HG03196 (cell line): ENCODE results near the gene RTP5.
"Not testable (repeated sequence)": the region's sequence is repeated elsewhere in the genome, so short reads cannot be mapped to it uniquely, and the experiment has no call there.

Source experiments
- ATAC-seq: cut with Tn5 transposase; IDR thresholded peaks from one replicate; pipeline ENCODE4 v1.9.1; 2021; ENCODE audit not compliant: unreplicated experiment

The RTP5 gene

DNA sequence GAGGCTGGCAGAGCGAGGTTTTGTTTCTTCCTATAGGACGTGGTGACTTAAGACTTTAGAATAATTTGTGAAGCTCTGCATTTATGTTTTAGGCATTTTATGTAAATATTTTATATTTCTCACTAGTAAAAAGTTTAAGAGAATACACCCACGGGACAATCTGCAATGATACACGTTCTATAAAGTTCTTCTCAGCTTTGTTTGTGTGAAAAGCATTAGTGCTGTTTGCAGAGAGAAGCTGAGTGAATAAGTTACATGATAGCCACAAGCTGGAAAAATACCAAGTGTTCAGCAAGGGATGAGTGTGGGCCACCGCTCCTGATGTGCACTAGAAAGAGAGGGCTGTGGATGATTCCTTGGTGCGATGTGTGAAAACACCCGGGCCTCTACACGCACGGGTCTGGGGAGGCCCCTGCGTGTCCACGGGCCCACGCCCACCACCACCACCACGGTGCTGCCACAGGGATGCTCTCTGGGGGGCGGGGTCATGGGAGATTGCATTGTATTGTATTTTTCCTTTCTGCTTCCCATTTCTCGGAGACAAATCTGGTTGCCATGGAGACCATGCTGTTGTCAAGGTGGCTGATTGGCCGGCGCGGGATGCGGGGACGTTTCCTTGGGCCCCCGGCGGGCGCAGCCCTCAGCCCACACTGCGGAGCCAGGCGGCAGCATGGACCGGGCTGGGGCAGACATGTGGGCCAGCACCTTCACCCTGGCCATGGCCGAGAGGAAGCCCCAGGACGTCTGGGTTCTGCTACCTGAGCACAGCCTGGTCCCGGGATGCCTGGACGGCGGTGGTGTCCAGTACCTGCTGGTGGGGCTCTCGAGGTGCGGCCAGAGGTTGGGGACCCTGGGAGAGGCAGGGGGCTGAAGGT is at the start of gene RTP5:
Gene RTP5 (plus strand): TSS at position 643 of the 875 bp plus-strand sequence. CDS start 28 bp downstream, at position 671.
- no peak for ATAC-seq

- ATAC-seq, result not testable (repeated sequence)
Measured at GRCh38 chr2:241819947-241820624, 49.4 kb upstream of the RTP5 start.

DNA sequence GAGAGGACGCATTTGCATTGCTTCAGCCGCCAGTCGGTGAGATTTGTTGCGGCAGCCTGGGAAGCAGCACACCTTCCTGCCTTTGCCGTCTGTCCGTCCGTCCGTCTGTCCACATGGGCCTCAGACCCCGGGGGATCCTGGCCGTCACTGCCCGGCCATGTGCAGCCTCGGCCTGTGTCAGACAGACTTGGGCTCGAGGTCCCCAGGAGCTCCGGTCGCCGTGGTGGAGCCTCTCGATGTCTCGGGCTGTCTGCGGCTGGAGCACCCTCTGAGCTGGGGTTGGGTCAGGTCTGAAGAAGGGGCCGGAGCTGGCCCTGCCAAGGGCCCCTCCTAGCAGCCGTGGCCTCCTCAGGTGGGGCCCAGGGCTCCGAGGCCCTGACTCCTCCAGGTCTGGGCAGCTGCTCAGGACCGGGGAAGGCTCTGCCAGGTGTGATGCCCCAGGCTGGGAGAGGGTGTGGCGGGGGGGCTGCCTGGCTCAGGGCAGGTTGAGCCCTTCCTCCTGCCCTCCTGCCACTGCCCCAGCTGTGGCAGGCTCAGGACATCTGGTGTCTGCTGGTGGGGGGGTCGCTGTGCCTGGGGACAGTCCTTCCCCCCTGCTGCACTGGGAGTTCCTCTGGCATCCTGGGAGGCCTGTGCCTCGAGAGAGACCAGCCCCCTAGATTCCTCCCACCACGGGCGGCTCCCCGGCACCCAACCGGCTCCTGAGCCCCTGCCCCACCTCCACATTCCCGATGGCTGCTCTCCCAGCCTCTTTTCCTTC is 48.7 kb upstream of the RTP5 start:
- no peak for ATAC-seq

DNA sequence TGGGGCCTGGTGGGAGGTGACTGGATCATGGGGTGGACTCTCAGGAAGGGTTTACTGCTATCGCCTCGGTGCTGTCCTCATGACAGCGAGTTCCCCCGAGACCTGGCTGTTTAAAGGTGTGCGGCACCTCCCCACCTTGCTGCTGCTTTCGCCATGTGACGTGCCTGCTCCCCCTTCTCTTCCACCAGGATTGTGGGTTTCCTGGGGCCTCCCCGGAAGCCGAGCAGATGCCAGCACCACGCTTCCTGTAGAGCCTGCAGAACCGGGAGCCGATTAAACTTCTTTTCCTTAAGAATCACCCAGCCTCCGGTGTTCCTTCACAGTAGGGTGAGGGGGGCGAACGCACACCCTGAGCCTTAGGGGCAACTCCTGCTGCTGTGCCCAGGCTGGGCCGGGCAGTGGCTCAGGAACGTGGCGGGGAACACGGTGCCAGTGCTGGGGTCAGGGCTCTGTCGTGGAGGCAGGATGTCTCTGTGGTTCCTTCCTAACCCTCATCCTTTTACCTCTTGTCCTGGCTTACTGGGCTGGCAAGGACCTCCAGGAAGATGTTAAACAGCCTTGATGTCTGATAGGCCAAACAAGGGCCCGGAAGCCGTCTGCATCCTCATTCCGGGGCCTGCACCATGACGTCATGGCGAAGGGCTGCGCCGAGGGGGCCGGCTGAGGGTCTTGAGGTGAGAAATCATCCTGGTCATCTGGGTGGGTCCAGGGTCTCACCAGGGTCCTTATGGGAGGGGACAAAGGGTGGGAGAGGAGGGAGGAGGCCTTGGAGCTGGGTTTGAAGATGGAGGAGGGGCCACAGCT is 47.9 kb upstream of the RTP5 start:
- no peak for ATAC-seq

DNA sequence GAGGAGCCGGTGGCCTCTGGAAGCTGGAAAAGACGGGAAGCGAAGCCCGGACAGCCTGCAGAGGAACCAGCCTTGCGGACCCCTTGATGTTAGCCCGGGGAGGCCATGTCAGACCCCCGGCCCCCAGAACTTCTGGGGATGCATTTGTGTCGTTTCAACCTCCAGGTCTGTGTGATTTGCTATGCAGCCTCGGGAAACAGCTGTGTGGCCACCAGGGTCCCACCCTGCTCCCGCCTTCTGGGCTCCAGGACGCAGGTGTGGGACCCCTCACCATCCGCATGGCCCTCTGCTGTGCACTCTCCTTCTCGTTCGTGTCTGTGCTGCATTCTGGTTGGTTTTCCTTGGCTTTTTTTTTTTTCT is 47.3 kb upstream of the RTP5 start:
- no peak for ATAC-seq

DNA sequence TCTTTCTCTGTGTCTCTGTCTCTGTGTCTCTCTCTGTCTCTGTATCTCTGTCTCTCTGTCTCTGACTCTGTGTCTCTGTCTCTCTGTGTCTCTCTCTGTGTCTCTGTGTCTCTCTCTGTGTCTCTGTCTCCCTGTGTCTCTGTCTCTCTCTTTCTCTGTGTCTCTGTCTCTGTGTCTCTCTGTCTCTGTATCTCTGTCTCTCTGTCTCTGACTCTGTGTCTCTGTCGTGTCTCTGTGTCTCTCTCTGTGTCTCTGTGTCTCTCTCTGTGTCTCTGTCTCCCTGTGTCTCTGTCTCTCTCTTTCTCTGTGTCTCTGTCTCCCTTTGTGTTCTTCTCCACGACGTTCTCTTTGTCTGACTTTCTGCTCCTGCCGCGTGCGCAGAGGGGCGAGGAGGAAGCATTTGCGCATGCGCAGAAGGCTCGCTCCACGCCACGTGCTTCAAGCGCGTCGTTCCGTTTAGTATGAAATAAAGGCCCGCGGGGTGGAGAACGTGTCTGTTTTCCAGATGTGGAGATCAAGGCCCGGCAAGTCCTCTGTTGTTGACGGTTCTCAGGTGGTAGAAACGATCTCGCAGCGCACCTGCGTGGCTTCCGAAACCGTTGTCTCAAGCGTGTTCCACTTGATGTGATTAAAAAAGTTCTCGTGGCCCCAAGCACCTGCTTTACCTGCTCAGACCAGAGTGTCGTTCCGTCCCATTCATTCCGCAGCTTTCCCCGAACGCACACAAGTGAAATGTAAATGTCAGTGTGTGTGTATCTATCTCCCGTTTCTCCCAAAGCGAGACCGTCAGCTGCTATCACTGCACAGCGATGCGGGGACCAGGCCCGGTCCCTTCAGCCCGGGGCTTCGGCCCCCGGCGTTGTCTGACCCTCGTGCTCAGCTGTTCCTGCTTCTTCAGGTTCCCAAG is 45.7 kb upstream of the RTP5 start:
- ATAC-seq, result not testable (repeated sequence)

DNA sequence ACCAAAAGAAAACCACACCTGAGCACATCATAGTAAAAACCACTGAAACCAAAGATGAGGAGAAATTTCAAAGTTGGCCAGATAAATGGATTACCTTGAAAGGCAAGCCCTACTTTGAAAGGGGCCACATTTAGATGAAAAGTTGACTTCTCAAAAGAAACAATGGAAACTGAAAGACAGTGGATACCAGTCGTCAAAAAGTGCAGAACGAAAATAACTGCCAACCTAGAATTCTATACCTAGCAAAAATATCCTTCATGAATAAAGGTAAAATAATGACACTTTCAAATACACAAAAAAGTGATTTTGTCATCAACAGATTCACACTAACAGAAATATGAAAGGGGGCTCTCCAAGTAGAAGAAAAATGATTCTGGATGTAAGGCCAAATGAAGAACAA is 42.1 kb upstream of the RTP5 start:
- ATAC-seq, result no peak

DNA sequence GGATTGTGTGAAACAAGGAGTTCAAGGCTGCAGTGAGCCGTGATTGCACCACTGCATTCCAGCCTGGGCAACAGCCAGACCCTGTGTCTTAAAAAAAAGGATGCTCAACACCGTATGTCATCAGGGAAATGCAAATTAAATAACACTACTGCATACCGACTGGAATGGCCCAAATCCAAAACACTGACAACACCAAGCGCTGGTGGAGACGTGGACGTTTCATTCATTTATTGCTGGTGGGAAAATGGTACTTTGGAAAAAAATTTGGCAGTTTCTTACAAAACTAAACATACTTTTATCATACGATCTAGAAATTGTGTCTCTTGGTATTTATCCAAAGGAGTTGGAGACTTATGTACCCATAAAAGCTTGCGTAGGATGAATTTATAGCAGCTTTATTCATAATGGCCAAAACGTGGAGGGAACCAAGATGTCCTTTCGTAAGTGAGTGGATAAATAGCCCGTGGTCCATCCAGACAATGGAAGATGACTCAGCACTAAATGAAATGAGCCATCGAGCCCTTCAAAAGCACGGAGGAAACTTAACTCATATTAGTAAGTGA is 36.3 kb upstream of the RTP5 start:
- no peak for ATAC-seq

GRCh38 chr2:241833756-241834526 is 35.6 kb upstream of the RTP5 start:
- ATAC-seq, result not testable (repeated sequence)

GRCh38 chr2:241834527-241835210 is 34.9 kb upstream of the RTP5 start:
- ATAC-seq, result no peak

DNA sequence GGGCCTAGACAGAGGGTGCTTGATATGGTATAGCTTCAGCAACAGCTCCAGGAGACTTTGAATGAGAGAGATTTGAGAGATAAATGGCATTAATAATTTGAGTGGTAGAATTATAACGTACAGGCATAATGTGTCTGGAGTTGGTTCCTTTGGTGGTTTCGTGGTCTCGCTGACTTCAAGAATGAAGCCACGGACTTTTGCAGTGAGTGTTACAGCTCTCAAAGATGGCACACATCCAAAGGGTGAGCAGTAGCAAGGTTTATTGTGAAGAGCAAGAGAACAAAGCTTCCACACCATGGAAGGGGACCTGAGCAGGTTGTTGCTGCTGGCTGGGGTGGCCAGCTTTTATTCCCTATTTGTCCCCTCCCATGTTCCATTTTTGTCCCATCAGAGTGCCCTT is 33.9 kb upstream of the RTP5 start:
- no peak for ATAC-seq

DNA sequence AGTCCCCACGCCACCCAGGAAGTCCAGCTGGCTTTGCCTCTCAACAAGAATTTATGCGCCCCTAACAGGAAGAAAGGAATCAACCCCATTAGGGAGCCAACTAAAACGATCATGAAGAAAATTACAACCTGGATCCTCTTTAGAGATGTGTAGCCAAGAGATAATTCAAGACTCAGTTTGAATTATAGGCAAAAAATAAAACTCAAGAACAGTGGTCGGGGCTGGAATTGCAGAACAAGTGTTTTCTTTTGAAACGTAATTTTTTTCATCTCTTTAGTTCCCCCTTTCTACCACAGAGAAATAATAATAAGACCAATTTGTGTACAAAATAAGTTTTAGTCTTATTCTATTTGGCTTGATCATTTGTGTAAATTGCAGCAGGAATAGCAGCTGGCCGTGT is 33.2 kb upstream of the RTP5 start:
- ATAC-seq, result no peak

GRCh38 chr2:241837197-241837965 is 32.1 kb upstream of the RTP5 start:
- no peak for ATAC-seq

DNA sequence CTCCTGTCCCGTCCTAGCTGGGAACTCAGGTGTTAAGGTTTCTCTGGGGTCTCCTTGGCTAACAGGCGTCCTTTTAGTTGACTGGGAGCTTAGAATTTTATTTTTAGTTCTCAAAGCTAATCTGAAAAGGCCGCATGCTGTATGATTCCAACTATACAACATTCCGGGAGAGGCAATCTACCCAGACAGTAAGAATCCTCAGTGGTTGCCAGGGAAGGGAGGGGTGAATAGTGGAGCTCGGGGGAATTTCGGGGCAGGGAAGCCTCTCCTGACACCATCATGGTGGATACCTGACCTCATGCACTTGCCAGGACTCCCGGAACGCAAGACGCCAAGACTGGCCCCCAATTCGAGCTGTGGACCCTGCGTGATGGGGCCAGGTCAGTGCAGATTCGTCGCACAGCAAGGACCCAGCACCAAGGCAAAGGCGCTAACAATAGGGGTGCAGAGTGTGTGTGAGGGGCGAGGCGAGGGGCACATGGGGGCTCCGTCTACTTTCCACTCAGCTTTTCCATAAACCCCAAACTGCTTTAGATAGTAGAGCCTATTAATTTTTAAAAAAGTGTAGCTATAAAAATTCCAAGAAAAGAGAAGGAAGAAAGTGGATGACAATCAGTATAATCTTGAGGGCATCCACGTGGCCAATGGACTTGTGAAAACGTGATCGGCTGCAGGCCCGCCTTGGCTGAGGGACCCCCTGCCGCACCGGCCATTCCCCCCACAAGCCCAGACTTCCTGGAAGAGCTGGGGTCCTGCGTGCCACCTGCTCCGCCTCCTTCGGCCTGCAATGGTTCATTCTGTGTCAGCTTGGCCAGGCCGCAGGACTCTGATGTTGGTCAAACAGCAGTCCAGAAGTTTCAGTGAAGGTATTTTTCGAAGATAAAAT is 28.1 kb upstream of the RTP5 start:
- ATAC-seq, result no peak

DNA sequence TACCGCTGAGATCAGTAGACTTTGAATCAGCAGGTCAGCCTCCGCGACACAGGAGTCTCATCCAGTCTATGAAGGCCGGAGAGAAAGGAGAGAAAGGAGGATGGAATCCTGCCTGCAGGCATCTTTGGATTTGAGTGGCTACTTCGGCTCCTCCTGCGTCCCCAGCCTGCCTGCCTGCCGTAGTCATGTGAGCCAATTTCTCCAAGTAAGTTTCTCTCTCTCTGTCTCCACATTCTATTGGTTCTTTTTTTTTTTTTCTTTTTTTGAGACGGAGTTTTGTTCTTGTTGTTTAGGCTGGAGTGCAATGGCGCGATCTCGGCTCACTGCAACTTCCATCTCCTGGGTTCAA is 27.5 kb upstream of the RTP5 start:
- no peak for ATAC-seq

DNA sequence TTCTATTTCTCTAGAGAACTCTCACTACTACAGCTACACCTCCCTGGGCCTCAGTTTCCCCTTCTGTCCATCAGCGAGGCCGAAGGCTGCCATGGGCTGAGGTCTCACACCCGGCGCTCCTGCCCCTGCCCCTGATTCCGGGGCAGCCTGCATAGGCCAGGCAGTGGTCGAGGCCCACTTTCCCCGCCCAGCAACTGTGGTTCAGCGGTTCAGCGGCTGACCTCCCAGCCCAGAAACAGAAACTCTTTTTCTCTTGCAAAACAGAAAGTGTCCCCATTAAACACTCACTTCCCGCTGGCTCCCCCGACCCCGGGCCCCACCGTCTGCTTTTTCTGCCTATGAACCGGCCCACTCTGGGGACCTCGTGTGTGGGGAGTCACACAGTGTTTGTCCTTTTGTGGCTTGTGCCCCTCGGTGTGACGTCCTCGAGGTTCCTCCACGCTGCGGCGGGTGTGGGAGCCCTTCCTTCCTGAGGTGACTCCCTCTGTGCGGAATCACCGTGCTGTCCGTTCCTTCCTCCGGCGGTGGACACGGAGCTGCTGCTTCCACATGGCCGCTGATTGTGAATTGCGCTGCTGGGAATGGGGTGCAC is 26.8 kb upstream of the RTP5 start:
- no peak for ATAC-seq
